Calu3 (cell line): ENCODE results near the gene STAP2. TPM values are rescaled to one million over a fixed set of nuclear protein-coding genes. Genes with fewer than 3 reads are reported as not detected.

Experiments
- BruUV-seq: library from RNA; stranded (reverse); fragments of 400-500 nt; replicated peaks from 2 replicates; lab custom pipeline; 2021; lab: Mats Ljungman, UMichigan
- CTCF ChIA-PET: fragments of 300-600 bp; sonication (Branson Sonifier 250); formaldehyde crosslinking; loops from one replicate; lab custom pipeline; 2022; ENCODE audit warnings: antibody characterized with exemption; lab: Charles Lee
- DNase-seq: peaks from one replicate; pipeline ENCODE4 v3.0.0; 2022
- H3K27ac Mint-ChIP-seq: one replicate; pipeline ENCODE4 v1.8.0; 2022; ENCODE audit warnings: mixed read lengths; ENCODE audit not compliant: unreplicated experiment
- H3K27me3 Mint-ChIP-seq: one replicate; pipeline ENCODE4 v1.8.0; 2022; ENCODE audit warnings: mixed read lengths; ENCODE audit not compliant: unreplicated experiment
- H3K36me3 Mint-ChIP-seq: one replicate; pipeline ENCODE4 v1.8.0; 2022; ENCODE audit warnings: mild to moderate bottlenecking, moderate library complexity, mixed read lengths; ENCODE audit not compliant: insufficient read depth, unreplicated experiment
- H3K4me1 Mint-ChIP-seq: one replicate; pipeline ENCODE4 v1.8.0; 2022; ENCODE audit warnings: mild to moderate bottlenecking, low read depth, mixed read lengths; ENCODE audit not compliant: unreplicated experiment
- H3K4me3 Mint-ChIP-seq: one replicate; pipeline ENCODE4 v1.8.0; 2022; ENCODE audit warnings: mild to moderate bottlenecking, low read depth, moderate library complexity, mixed read lengths; ENCODE audit not compliant: unreplicated experiment
- H3K9me3 Mint-ChIP-seq: one replicate; pipeline ENCODE4 v1.8.0; 2022; ENCODE audit warnings: low read depth, mixed read lengths; ENCODE audit not compliant: unreplicated experiment
- CTCF ChIP-seq: fragments of 200-600 bp; IDR thresholded peaks from one replicate; pipeline ENCODE4 v1.8.0; 2022; ENCODE audit warnings: antibody characterized with exemption; ENCODE audit not compliant: unreplicated experiment
- intact Hi-C: fragments of 100-400 bp; cut with micrococcal nuclease; formaldehyde crosslinking; loops from one replicate; pipeline ENCODE4 v1.10.0; 2022; ENCODE audit not compliant: unreplicated experiment
- total RNA-seq: library from RNA; stranded (reverse); gene quantifications from 2 replicates; pipeline ENCODE4 v1.2.3, GENCODE V29; 2022

STAP2 gene
- total RNA-seq, 1 experiment from 2014 or later = 28.7 TPM

DNA sequence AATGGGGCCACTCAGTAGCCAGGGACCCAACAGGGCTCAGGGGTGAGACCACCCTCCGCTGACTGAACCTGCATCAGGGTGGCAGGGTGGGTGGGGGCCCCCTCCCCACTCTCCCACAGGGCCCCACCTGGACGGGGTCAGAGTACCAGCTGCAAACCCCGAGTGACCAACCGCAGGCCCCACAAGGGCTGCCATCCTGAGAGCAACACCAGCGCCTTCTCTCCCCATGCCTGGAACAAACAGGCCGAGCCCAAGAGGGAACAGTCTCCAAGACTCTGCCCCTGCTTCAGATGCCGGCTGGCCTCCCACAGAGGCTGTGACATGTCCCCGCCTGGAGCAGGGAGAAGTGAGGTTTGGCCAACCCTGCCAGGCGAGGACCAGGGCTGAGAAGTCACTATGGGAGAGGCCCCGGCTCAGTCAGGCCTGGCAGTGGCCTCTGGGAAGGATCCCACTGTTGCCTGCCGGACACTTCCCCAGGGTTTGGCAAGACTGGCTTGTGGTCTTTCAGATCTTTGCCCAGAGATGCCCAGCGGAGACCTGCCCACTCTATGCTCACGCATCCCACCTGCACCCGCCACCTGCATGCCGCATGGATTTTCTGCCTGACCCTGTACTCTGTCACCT lies 31.9 kb upstream of the STAP2 start:
- intact Hi-C loops = no loop called here
- CTCF ChIA-PET = no interaction called here
- peaks cover 17% of the 10 kb centered on the region for H3K36me3 Mint-ChIP-seq
- BruUV-seq = no TSS peak
- TF ChIP-seq CTCF = no peak
- peaks cover 23% of the 10 kb centered on the region for H3K4me1 Mint-ChIP-seq
- no peak overlapping the region for H3K27ac Mint-ChIP-seq
- no peaks in the 10 kb centered on the region for H3K27me3 Mint-ChIP-seq
- no peaks in the 10 kb centered on the region for H3K9me3 Mint-ChIP-seq
- DNase-seq = no peak
- no peak overlapping the region for H3K4me3 Mint-ChIP-seq

GRCh38 chr19:4369888-4370260 lies 31.2 kb upstream of the STAP2 start:
- CTCF ChIA-PET = no interaction called here
- H3K36me3 Mint-ChIP-seq = peaks cover 13% of the 10 kb centered on the region
- H3K27me3 Mint-ChIP-seq = no peaks in the 10 kb centered on the region
- H3K4me3 Mint-ChIP-seq = peak overlapping the region; percentile 55
- intact Hi-C loops = no loop called here
- no peak overlapping the region for H3K27ac Mint-ChIP-seq
- no peak for DNase-seq
- no peaks in the 10 kb centered on the region for H3K9me3 Mint-ChIP-seq
- peaks cover 17% of the 10 kb centered on the region for H3K4me1 Mint-ChIP-seq
- no peak for TF ChIP-seq CTCF
- BruUV-seq = no TSS peak

DNA sequence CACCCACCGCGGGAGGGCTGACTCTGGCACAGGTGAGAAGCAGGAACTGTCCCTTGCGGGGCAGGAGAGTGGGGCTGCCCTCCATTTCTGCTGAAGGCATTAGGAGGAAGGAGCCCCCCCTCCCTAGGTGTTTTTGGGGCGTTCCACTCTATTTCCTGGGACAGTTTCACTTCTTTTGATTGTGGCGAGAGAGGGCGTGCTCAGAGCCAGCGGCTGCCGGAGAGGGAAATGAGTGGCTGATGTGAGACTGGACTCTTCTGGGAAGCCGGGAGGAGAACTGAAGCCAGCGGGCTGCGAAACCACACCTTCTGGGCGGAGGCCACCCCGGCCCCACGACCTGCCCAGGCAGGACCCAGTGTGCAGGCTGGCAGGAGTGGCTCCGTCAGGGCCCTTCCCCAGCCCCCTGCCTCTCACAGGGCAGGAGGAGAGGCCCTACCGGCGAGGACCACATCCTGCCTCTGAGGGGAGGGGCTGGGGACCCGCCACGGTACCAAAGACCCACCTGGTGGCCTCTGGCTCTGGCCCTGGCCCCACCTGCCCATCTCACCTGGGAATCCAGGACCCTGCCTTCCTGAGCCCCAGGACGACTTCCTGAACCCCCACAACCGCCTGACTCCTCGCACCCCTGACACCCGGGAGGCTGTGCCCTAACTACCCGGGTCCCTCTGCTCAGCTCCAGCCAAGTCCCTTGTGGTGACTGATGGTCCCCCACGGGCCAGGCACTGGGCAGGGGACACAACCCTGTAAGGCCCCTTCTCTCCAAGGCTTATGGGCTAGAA lies 30.7 kb upstream of the STAP2 start:
- intact Hi-C loops = no loop called here

More for the DNA sequence above, 30.7 kb upstream of the STAP2 start:
- Mint-ChIP-seq H3K9me3 (no peaks in the 10 kb centered on the region), H3K27me3 (no peaks in the 10 kb centered on the region), H3K4me1 (peaks cover 17% of the 10 kb centered on the region), H3K4me3 (peak overlapping the region; percentile 55), H3K27ac (peak overlapping the region; percentile 34), H3K36me3 (peaks cover 13% of the 10 kb centered on the region)
- no peak for TF ChIP-seq CTCF
- DNase-seq = peak; percentile 38
- CTCF ChIA-PET = no interaction called here
- no TSS peak for BruUV-seq
